ENCODE measurements around the gene CAMKMT. TPM values are rescaled to one million over a fixed set of nuclear protein-coding genes. Genes with fewer than 3 reads are reported as not detected.
A peak's percentile ranks its signal among the peaks of the same experiment; 100 is the strongest.

CAMKMT gene
- total RNA-seq, 4 donors from 2014 or later: 7.6 to 16.2 (median 9.4) TPM

GRCh38 chr2:44477657-44478414 is 116.1 kb downstream of the CAMKMT start:
- TF ChIP-seq CTCF (IDR thresholded peaks at IDR 0.05): no peak
- ATAC-seq (ENCODE audit: low FRiP score) (no peak), DNase-seq (ENCODE audit: low spot score) (no peak)

DNA sequence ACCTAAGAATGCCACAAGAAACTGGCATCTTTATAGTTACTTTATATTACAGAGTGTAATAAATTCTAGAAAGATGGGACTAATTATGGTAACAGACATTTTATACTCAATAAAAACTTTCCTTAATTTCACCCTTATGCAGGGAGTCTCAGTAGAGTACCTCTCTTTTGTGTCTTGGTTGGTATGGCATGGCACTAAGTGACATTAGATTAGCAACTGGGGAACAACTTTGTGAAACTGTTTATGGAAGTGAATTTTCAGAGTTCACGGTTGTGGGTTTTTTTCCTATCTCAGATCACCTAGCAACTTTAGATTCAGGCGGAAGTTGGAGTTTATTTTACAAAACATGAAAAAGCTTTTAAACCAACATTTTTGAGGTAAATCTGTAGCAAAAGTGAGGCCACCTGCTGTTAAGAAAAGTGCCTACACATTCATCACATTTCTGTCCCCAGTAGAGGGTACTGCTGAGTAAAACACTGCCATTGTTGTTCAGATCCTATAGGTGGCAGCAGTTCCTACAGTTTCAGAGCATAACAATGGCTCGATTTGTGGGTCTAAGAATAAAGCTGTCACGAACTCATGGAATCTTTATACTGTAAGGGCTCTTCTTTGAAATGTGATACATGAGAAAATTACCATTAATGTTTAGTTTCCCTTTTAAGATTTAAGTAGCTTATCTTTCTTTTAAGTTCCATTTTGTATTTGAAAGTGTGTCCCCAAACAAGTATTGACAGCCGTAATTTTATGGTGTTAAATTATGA is 117.6 kb downstream of the CAMKMT start:
- peak; percentile 91 for ATAC-seq (ENCODE audit: low FRiP score)
- no peak for DNase-seq (ENCODE audit: low spot score)
- peak in 2 of 3 donors; percentile 69 to 88 for TF ChIP-seq CTCF (IDR thresholded peaks at IDR 0.05)

DNA sequence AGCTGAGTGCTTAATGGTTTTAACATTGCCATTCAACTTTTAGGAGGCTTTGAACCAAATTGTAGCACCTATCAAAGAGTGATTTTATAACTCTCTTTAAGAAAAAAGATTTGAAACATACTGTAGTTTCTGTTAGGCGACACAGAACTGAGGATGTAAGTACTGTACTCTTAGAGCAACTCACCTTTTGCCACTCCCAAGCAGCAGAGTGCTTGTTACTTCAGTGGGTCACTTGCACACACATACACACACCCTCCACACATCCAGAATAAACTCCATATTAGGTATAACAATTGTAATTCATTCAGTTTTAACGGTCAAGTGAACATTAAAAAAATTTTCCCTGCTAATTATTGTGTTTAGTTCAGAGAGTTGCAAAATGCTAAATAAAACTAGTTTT is 118.3 kb downstream of the CAMKMT start:
- DNase-seq (ENCODE audit: low spot score) (no peak), ATAC-seq (ENCODE audit: low FRiP score) (no peak)
- no peak for TF ChIP-seq CTCF (IDR thresholded peaks at IDR 0.05)

DNA sequence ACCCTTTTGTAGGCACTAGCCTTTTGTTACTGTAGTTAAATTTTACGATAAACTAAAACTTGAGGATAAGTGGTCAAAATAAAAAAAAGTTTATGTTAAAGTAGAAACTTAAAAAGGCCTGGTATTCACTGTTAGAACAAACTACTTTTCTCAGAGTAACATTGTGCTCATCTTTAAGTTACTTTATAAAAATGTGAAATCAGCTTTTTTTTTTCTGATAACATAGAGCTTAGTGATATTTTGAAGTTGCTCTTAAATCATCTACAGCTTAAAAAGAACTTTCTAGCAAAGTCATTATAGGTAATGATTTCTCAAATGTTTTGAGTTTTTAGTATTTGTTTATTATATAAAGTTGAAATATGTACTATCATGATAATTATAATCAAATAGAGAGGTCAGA is 125.3 kb downstream of the CAMKMT start:
- no peak for DNase-seq (ENCODE audit: low spot score)
- no peak for TF ChIP-seq CTCF (IDR thresholded peaks at IDR 0.05)
- no peak for ATAC-seq (ENCODE audit: low FRiP score)

- ATAC-seq (ENCODE audit: low FRiP score) (no peak), DNase-seq (ENCODE audit: low spot score) (no peak)
- TF ChIP-seq CTCF (IDR thresholded peaks at IDR 0.05): no peak
These were observed 129.0 kb downstream of the CAMKMT start for GRCh38 chr2:44490726-44491125.

GRCh38 chr2:44494006-44494405 is 132.3 kb downstream of the CAMKMT start:
- TF ChIP-seq CTCF (IDR thresholded peaks at IDR 0.05): no peak
- DNase-seq (ENCODE audit: low spot score): no peak
- no peak for ATAC-seq (ENCODE audit: low FRiP score)
